Measurements from ENCODE around the gene NAV2. TPM values are rescaled to one million over a fixed set of nuclear protein-coding genes. Genes with fewer than 3 reads are reported as not detected.
A peak's percentile ranks its signal among the peaks of the same experiment; 100 is the strongest.

Gene NAV2
- total RNA-seq, 1 experiment from 2014 or later: 23.3 TPM

DNA sequence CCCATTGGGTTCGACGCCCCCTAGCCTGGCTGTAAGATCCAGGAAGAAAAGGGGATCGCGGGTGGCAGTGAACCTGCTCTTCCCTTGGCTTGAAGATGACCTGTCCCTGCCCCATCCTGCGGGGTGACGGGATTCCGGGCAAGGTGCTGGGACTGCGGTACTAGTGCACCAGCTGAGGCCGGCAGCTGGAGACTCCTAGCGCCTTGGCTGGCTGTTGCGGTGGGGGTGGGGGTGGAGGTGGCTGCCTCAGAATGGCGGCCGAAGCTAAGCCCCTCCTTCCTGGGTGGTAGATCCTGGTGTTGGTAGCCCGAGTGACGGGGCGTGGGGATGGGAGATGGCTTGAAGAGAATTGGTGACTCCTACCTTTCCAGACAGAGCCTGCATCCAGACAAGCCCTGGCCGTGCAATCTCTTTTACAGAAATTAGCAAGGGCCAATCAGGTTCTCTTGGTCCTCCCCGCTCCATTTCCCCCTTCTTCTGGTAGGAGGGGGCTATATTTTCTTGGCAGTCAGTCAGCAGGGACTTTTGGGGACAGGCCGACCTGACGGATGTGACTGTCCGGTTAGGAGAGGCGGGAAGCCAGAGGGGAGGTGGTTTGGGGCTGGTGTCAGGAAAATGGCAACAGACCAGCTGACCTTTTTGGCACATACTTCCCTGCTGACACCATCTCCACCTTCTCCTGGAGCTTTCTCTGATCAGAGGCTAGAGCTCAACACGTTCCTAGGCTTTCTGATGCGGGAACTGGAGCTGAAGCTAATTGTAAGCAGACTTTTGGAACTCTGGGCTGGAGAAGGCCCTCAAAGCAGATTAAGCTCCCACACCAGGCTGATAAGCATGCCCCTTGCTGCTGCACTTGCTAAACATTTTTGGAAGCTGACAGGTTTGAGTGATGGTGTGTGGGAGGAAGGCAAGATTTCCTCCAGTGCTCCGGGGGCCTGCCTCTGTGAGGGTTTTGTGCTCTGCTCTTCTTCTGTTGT lies 2.0 kb downstream of the NAV2 start:
- H4K20me1 ChIP-seq (ENCODE audit: insufficient read depth): no peaks in the 10 kb centered on the region
- POLR2A ChIA-PET (ENCODE audit: unreplicated experiment): interaction anchor here (0.7 kb wide), 2 partner anchors 9 to 658 kb away, joined by 3 to 5 read pairs; no protein-coding TSS in a partner anchor
- intact Hi-C loops (cut with micrococcal nuclease; ENCODE audit: unreplicated experiment): no loop called here

DNA sequence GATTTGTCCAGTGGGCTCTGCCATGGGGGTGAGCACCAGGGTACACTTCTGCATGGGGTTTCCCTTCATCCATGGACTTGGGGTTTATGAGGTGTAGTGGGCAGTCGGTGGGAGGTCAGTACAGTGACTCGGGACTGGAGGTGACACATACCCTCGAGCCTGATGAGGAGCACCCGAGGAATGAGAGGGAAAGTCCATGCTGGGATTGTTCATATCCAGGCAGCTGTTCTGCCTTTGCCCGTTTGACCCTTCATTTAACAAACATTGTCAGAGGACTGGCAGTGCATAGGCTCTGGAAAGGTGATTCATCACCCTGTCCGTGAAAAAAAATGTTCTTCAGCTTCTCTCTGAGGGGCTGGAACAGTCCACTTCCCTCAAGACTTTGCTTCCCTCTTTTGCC lies 2.7 kb downstream of the NAV2 start:
- H3F3A ChIP-seq (ENCODE audit: insufficient read depth, low read depth): peaks cover 31% of the 10 kb centered on the region; the same call in 1 of the 2 replicates
- ChIA-PET POLR2A (ENCODE audit: unreplicated experiment) (interaction anchor here (0.7 kb wide), 1 partner anchor 8 kb away, joined by 5 read pairs; no protein-coding TSS in a partner anchor), CTCF (interaction anchor here (0.8 to 0.9 kb wide), 2 partner anchors 27 to 637 kb away, joined by 3 to 4 read pairs; no protein-coding TSS in a partner anchor)
- peaks cover 51% of the 10 kb centered on the region for H3K4me1 ChIP-seq (replicated peaks; ENCODE audit: insufficient read depth)
- DNase-seq: peak; percentile 42 to 93
- no peaks in the 10 kb centered on the region for H3K9me3 ChIP-seq (ENCODE audit: insufficient read depth, low read depth)
- no peaks in the 10 kb centered on the region for H3K36me3 ChIP-seq (ENCODE audit: low read depth)
- peaks cover 30% of the 10 kb centered on the region for H3K79me2 ChIP-seq (ENCODE audit: low read depth)
- TF ChIP-seq EZH2 (IDR thresholded peaks at IDR 0.05; ENCODE audit: low read depth): no peak
- TF ChIP-seq, protein P1, sequence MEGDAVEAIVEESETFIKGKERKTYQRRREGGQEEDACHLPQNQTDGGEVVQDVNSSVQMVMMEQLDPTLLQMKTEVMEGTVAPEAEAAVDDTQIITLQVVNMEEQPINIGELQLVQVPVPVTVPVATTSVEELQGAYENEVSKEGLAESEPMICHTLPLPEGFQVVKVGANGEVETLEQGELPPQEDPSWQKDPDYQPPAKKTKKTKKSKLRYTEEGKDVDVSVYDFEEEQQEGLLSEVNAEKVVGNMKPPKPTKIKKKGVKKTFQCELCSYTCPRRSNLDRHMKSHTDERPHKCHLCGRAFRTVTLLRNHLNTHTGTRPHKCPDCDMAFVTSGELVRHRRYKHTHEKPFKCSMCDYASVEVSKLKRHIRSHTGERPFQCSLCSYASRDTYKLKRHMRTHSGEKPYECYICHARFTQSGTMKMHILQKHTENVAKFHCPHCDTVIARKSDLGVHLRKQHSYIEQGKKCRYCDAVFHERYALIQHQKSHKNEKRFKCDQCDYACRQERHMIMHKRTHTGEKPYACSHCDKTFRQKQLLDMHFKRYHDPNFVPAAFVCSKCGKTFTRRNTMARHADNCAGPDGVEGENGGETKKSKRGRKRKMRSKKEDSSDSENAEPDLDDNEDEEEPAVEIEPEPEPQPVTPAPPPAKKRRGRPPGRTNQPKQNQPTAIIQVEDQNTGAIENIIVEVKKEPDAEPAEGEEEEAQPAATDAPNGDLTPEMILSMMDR (conservative IDR thresholded peaks at IDR 0.05): no peak
- H2AFZ ChIP-seq: no peak overlapping the region
- no TSS peak for BruUV-seq (replicated peaks)
- H3K27me3 ChIP-seq (ENCODE audit: insufficient read depth, low read depth): no peaks in the 10 kb centered on the region
- H3K4me2 ChIP-seq: peak overlapping the region; percentile 93
- peak overlapping the region; percentile 83 for H3K27ac ChIP-seq
- H4K20me1 ChIP-seq (ENCODE audit: insufficient read depth): no peaks in the 10 kb centered on the region
- H3K9me2 ChIP-seq (ENCODE audit: insufficient read depth): no peaks in the 10 kb centered on the region
- intact Hi-C loops (cut with micrococcal nuclease; ENCODE audit: unreplicated experiment): no loop called here
- H3K4me3 ChIP-seq: peak overlapping the region; percentile 56; the same call in 1 of the 2 replicates

More for the DNA sequence above, 2.0 kb downstream of the NAV2 start:
- Histone ChIP-seq H3F3A (ENCODE audit: insufficient read depth, low read depth) (peaks cover 31% of the 10 kb centered on the region; the same call in 1 of the 2 replicates), H3K4me1 (replicated peaks; ENCODE audit: insufficient read depth) (peaks cover 46% of the 10 kb centered on the region), H3K79me2 (ENCODE audit: low read depth) (peaks cover 30% of the 10 kb centered on the region), H3K4me3 (peak overlapping the region; percentile 56; the same call in 1 of the 2 replicates), H3K4me2 (peak overlapping the region; percentile 93), H3K36me3 (ENCODE audit: low read depth) (no peaks in the 10 kb centered on the region), H3K9me2 (ENCODE audit: insufficient read depth) (no peaks in the 10 kb centered on the region), H2AFZ (peak overlapping the region; percentile 81; the same call in 1 of the 2 replicates), H3K9me3 (ENCODE audit: insufficient read depth, low read depth) (no peaks in the 10 kb centered on the region), H3K27me3 (ENCODE audit: insufficient read depth, low read depth) (no peaks in the 10 kb centered on the region), H3K27ac (peak overlapping the region; percentile 83)
- TSS peak; percentile 10 for BruUV-seq (replicated peaks)
- CTCF ChIA-PET: interaction anchor here (0.8 to 0.9 kb wide), 2 partner anchors 28 to 637 kb away, joined by 3 to 4 read pairs; no protein-coding TSS in a partner anchor
- no peak for TF ChIP-seq EZH2 (IDR thresholded peaks at IDR 0.05; ENCODE audit: low read depth)
- TF ChIP-seq, protein P1 (conservative IDR thresholded peaks at IDR 0.05): no peak
- peak; percentile 38 to 63 for DNase-seq

DNA sequence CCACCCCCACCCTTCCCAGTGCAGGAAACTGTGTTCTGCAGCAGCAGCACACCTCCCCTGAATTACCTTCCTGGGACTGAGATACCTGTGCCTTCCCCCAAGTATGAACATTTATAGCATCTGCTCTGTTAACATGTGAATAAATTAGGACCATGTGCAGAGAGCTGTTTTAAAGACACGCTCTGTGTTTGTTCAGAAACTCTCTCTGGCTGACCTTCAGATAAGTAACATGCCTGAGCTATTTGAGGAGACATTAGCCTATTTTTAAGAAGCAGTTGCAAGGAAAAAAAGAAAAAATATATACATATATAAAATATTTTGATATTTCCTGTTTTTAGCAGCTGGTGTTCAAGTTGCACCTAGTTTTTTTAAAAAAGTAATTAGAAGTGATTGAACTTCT lies 5.4 kb downstream of the NAV2 start:
- BruUV-seq (replicated peaks): no TSS peak
- no peaks in the 10 kb centered on the region for H3K9me2 ChIP-seq (ENCODE audit: insufficient read depth)
- H3K27ac ChIP-seq: no peak overlapping the region
- DNase-seq: no peak
- H3K27me3 ChIP-seq (ENCODE audit: insufficient read depth, low read depth): no peaks in the 10 kb centered on the region
- POLR2A ChIA-PET (ENCODE audit: unreplicated experiment): no interaction called here
- H4K20me1 ChIP-seq (ENCODE audit: insufficient read depth): no peaks in the 10 kb centered on the region
- peaks cover 24% of the 10 kb centered on the region; the same call in 1 of the 2 replicates for H3F3A ChIP-seq (ENCODE audit: insufficient read depth, low read depth)
- peaks cover 60% of the 10 kb centered on the region for H3K4me1 ChIP-seq (replicated peaks; ENCODE audit: insufficient read depth)
- H3K36me3 ChIP-seq (ENCODE audit: low read depth): no peaks in the 10 kb centered on the region
- H3K4me2 ChIP-seq: no peak overlapping the region
- H3K4me3 ChIP-seq: no peak overlapping the region
- TF ChIP-seq, protein P1 (conservative IDR thresholded peaks at IDR 0.05): no peak
- no peak for TF ChIP-seq EZH2 (IDR thresholded peaks at IDR 0.05; ENCODE audit: low read depth)
- CTCF ChIA-PET: no interaction called here
- H2AFZ ChIP-seq: no peak overlapping the region
- intact Hi-C loops (cut with micrococcal nuclease; ENCODE audit: unreplicated experiment): no loop called here
- H3K9me3 ChIP-seq (ENCODE audit: insufficient read depth, low read depth): no peaks in the 10 kb centered on the region
- peaks cover 30% of the 10 kb centered on the region for H3K79me2 ChIP-seq (ENCODE audit: low read depth)

All from PC-9 (cell line).